ENCODE results near the gene CYP26C1.

CYP26C1 gene

GRCh38 chr10:93059975-93060886, at the start of gene CYP26C1:
TSS of gene CYP26C1 (plus strand) at chr10:93060798. CDS start at chr10:93061264, 466 bp downstream.
- peak within 1 kb of the TSS; percentile 69 for H3K4me3 ChIP-seq (ENCODE audit: low read depth, low read length)
- H3K27me3 ChIP-seq (ENCODE audit: control insufficient read depth, insufficient read depth, low read length) = peaks cover 86% of the 10 kb centered on the region

GRCh38 chr10:93015722-93016121, 44.9 kb upstream of the CYP26C1 start:
- no peaks in the 10 kb centered on the region for H3K4me1 ChIP-seq (ENCODE audit: control insufficient read depth, insufficient read depth, low read length)

More at GRCh38 chr10:93059975-93060886, at the start of gene CYP26C1:
- no peaks in the 10 kb centered on the region for H3K9me3 ChIP-seq (ENCODE audit: control insufficient read depth, insufficient read depth, low read length)
- H3K4me1 ChIP-seq (ENCODE audit: control insufficient read depth, insufficient read depth, low read length) = peaks cover 12% of the 10 kb centered on the region
- H3K36me3 ChIP-seq (ENCODE audit: control insufficient read depth, insufficient read depth, low read length) = no peaks in the 10 kb centered on the region
- H3K9ac ChIP-seq (ENCODE audit: low read depth, low read length) = no peak within 1 kb of the TSS

GRCh38 chr10:93023013-93023650, 37.5 kb upstream of the CYP26C1 start:
- H3K9ac ChIP-seq (ENCODE audit: low read depth, low read length) = no peak overlapping the region
- H3K27me3 ChIP-seq (ENCODE audit: control insufficient read depth, insufficient read depth, low read length) = no peaks in the 10 kb centered on the region
- H3K9me3 ChIP-seq (ENCODE audit: control insufficient read depth, insufficient read depth, low read length) = no peaks in the 10 kb centered on the region
- no peaks in the 10 kb centered on the region for H3K4me1 ChIP-seq (ENCODE audit: control insufficient read depth, insufficient read depth, low read length)
- H3K36me3 ChIP-seq (ENCODE audit: control insufficient read depth, insufficient read depth, low read length) = no peaks in the 10 kb centered on the region
- no peak overlapping the region for H3K4me3 ChIP-seq (ENCODE audit: low read depth, low read length)

More at GRCh38 chr10:93015722-93016121, 44.9 kb upstream of the CYP26C1 start:
- no peak overlapping the region for H3K4me3 ChIP-seq (ENCODE audit: low read depth, low read length)
- no peak overlapping the region for H3K9ac ChIP-seq (ENCODE audit: low read depth, low read length)
- no peaks in the 10 kb centered on the region for H3K9me3 ChIP-seq (ENCODE audit: control insufficient read depth, insufficient read depth, low read length)
- no peaks in the 10 kb centered on the region for H3K36me3 ChIP-seq (ENCODE audit: control insufficient read depth, insufficient read depth, low read length)
- H3K27me3 ChIP-seq (ENCODE audit: control insufficient read depth, insufficient read depth, low read length) = no peaks in the 10 kb centered on the region

- Histone ChIP-seq H3K36me3 (ENCODE audit: control insufficient read depth, insufficient read depth, low read length) (no peaks in the 10 kb centered on the region), H3K9me3 (ENCODE audit: control insufficient read depth, insufficient read depth, low read length) (no peaks in the 10 kb centered on the region), H3K4me1 (ENCODE audit: control insufficient read depth, insufficient read depth, low read length) (no peaks in the 10 kb centered on the region), H3K9ac (ENCODE audit: low read depth, low read length) (no peak overlapping the region), H3K4me3 (ENCODE audit: low read depth, low read length) (no peak overlapping the region), H3K27me3 (ENCODE audit: control insufficient read depth, insufficient read depth, low read length) (no peaks in the 10 kb centered on the region)
Observed at GRCh38 chr10:93026072-93026471, 34.5 kb upstream of the CYP26C1 start.

- H3K36me3 ChIP-seq (ENCODE audit: control insufficient read depth, insufficient read depth, low read length) = no peaks in the 10 kb centered on the region
- no peak overlapping the region for H3K4me3 ChIP-seq (ENCODE audit: low read depth, low read length)
- H3K9ac ChIP-seq (ENCODE audit: low read depth, low read length) = no peak overlapping the region
- peaks cover 3% of the 10 kb centered on the region for H3K4me1 ChIP-seq (ENCODE audit: control insufficient read depth, insufficient read depth, low read length)
- no peaks in the 10 kb centered on the region for H3K9me3 ChIP-seq (ENCODE audit: control insufficient read depth, insufficient read depth, low read length)
- no peaks in the 10 kb centered on the region for H3K27me3 ChIP-seq (ENCODE audit: control insufficient read depth, insufficient read depth, low read length)
Observed at GRCh38 chr10:93027508-93027907, 33.1 kb upstream of the CYP26C1 start.

GRCh38 chr10:93028883-93029282, 31.7 kb upstream of the CYP26C1 start:
- no peaks in the 10 kb centered on the region for H3K27me3 ChIP-seq (ENCODE audit: control insufficient read depth, insufficient read depth, low read length)
- H3K9me3 ChIP-seq (ENCODE audit: control insufficient read depth, insufficient read depth, low read length) = no peaks in the 10 kb centered on the region
- H3K36me3 ChIP-seq (ENCODE audit: control insufficient read depth, insufficient read depth, low read length) = no peaks in the 10 kb centered on the region
- H3K9ac ChIP-seq (ENCODE audit: low read depth, low read length) = no peak overlapping the region
- no peak overlapping the region for H3K4me3 ChIP-seq (ENCODE audit: low read depth, low read length)
- peaks cover 8% of the 10 kb centered on the region for H3K4me1 ChIP-seq (ENCODE audit: control insufficient read depth, insufficient read depth, low read length)

- no peaks in the 10 kb centered on the region for H3K36me3 ChIP-seq (ENCODE audit: control insufficient read depth, insufficient read depth, low read length)
- peaks cover 8% of the 10 kb centered on the region for H3K4me1 ChIP-seq (ENCODE audit: control insufficient read depth, insufficient read depth, low read length)
- no peaks in the 10 kb centered on the region for H3K9me3 ChIP-seq (ENCODE audit: control insufficient read depth, insufficient read depth, low read length)
- no peak overlapping the region for H3K4me3 ChIP-seq (ENCODE audit: low read depth, low read length)
- H3K9ac ChIP-seq (ENCODE audit: low read depth, low read length) = no peak overlapping the region
- H3K27me3 ChIP-seq (ENCODE audit: control insufficient read depth, insufficient read depth, low read length) = no peaks in the 10 kb centered on the region
Observed at GRCh38 chr10:93030409-93030808, 30.2 kb upstream of the CYP26C1 start.

- no peaks in the 10 kb centered on the region for H3K36me3 ChIP-seq (ENCODE audit: control insufficient read depth, insufficient read depth, low read length)
- no peaks in the 10 kb centered on the region for H3K27me3 ChIP-seq (ENCODE audit: control insufficient read depth, insufficient read depth, low read length)
- no peak overlapping the region for H3K9ac ChIP-seq (ENCODE audit: low read depth, low read length)
- H3K4me1 ChIP-seq (ENCODE audit: control insufficient read depth, insufficient read depth, low read length) = peaks cover 8% of the 10 kb centered on the region
- H3K9me3 ChIP-seq (ENCODE audit: control insufficient read depth, insufficient read depth, low read length) = no peaks in the 10 kb centered on the region
- H3K4me3 ChIP-seq (ENCODE audit: low read depth, low read length) = no peak overlapping the region
Observed at GRCh38 chr10:93032105-93032808, 28.3 kb upstream of the CYP26C1 start.

GRCh38 chr10:93032809-93033137, 27.8 kb upstream of the CYP26C1 start:
- Histone ChIP-seq H3K36me3 (ENCODE audit: control insufficient read depth, insufficient read depth, low read length) (no peaks in the 10 kb centered on the region), H3K27me3 (ENCODE audit: control insufficient read depth, insufficient read depth, low read length) (no peaks in the 10 kb centered on the region), H3K9ac (ENCODE audit: low read depth, low read length) (no peak overlapping the region), H3K4me3 (ENCODE audit: low read depth, low read length) (no peak overlapping the region), H3K9me3 (ENCODE audit: control insufficient read depth, insufficient read depth, low read length) (no peaks in the 10 kb centered on the region), H3K4me1 (ENCODE audit: control insufficient read depth, insufficient read depth, low read length) (peaks cover 8% of the 10 kb centered on the region)

GRCh38 chr10:93034426-93034825, 26.2 kb upstream of the CYP26C1 start:
- Histone ChIP-seq H3K4me3 (ENCODE audit: low read depth, low read length) (no peak overlapping the region), H3K36me3 (ENCODE audit: control insufficient read depth, insufficient read depth, low read length) (no peaks in the 10 kb centered on the region), H3K9me3 (ENCODE audit: control insufficient read depth, insufficient read depth, low read length) (no peaks in the 10 kb centered on the region), H3K27me3 (ENCODE audit: control insufficient read depth, insufficient read depth, low read length) (no peaks in the 10 kb centered on the region), H3K4me1 (ENCODE audit: control insufficient read depth, insufficient read depth, low read length) (peaks cover 10% of the 10 kb centered on the region), H3K9ac (ENCODE audit: low read depth, low read length) (no peak overlapping the region)

- no peak overlapping the region for H3K4me3 ChIP-seq (ENCODE audit: low read depth, low read length)
- H3K27me3 ChIP-seq (ENCODE audit: control insufficient read depth, insufficient read depth, low read length) = no peaks in the 10 kb centered on the region
- H3K9me3 ChIP-seq (ENCODE audit: control insufficient read depth, insufficient read depth, low read length) = no peaks in the 10 kb centered on the region
- no peak overlapping the region for H3K9ac ChIP-seq (ENCODE audit: low read depth, low read length)
- peaks cover 6% of the 10 kb centered on the region for H3K4me1 ChIP-seq (ENCODE audit: control insufficient read depth, insufficient read depth, low read length)
- H3K36me3 ChIP-seq (ENCODE audit: control insufficient read depth, insufficient read depth, low read length) = no peaks in the 10 kb centered on the region
Observed at GRCh38 chr10:93039110-93039509, 21.5 kb upstream of the CYP26C1 start.

All from iPS-15b (cell line).